OCI-M2 (cell line): ENCODE results near the gene NDFIP1.
"Not testable (repeated sequence)": the region's sequence is repeated elsewhere in the genome, so short reads cannot be mapped to it uniquely, and the experiment has no call there.

Experiments
- DNase-seq: peaks from one replicate; lab custom pipeline; 2025; ENCODE audit not compliant: unreplicated experiment; lab: John Stamatoyannopoulos, UW

Gene NDFIP1, protein sequence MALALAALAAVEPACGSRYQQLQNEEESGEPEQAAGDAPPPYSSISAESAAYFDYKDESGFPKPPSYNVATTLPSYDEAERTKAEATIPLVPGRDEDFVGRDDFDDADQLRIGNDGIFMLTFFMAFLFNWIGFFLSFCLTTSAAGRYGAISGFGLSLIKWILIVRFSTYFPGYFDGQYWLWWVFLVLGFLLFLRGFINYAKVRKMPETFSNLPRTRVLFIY

DNA sequence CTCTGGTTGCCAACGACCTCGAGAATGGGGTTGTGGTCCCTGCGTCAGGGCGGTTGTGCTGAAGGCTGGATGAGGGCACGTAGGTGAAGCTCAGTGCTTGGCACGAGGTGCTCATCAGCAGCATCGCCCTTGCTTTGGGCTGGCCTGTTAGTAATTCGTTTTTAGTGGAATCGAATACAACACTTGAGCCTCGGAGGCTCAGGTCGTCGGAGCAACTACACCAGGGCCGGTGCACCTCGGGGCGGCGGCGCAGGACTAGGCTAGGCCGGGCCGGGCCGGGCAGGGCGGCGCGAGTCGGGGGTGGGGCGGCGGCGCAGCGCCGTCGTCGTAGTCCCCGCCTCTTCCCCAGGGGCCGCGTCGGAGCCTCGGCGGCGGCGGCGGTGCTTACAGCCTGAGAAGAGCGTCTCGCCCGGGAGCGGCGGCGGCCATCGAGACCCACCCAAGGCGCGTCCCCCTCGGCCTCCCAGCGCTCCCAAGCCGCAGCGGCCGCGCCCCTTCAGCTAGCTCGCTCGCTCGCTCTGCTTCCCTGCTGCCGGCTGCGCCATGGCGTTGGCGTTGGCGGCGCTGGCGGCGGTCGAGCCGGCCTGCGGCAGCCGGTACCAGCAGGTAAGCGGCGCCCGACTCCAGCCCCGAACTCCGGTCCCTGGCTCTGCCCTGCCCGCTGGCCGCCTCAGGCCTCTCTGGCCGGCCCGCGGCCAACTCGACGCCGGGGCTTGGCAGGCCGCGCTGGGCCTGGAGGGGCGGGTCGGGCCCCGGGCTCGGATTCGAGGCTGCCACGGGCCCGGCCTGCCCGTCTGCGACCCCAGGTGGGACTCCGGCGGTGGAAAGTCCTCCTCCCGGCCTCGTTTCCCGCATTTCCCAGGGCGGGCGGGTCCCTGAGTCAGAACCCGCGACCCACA is at the start of gene NDFIP1:
TSS of gene NDFIP1 (plus strand) at position 348 of the 899 bp plus-strand sequence. CDS start at position 544, 196 bp downstream.
- no peak for DNase-seq

DNA sequence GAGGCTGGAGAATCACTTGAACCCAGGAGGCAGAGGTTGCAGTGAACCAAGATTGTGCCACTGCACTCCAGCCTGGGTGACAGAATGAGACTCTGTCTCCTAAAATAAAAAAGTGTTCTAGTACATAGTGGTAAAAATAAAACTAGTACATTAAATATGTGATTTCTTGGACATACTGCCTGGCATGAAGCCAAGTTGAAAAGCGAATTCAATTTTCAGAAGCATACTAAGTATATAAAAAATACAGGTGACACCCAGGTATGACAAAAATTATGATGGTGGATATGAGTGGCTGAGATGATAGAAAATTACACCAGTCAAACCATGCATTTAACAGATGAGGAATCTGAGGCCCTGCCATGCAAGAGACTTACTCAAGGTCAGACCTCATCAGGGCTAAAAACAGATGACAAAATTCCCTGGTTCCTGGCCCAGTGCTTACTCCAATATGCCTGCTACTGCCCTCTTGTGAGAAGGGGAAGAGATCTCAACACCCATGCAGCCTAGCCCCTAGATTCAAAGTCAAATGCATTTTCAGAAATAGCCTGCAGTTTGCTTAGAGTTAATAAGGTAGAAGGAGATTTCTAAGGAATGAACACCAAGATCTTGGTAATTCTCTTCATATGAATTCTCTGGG is 49.2 kb upstream of the NDFIP1 start:
- DNase-seq, result no peak

DNA sequence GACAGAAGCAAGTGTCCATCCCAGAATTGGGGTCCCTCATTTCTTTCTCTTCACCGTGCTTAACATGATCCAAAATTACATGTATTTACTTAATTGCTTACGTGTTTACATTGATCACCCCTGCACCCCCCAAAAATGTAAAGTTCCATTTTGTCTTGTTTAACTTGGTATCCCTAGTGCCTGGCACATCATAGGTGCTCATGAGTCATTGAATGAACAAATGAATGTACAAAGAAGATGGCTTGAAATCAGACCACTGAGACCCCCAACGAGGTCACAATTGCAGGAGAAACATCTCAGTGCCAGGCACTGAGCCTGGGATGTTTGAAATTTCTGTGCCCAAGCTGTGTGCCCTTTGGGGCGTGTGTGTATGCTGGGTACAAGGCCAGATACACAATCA is 45.2 kb upstream of the NDFIP1 start:
- no peak for DNase-seq

- no peak for DNase-seq
Measured at GRCh38 chr5:142063878-142064331, 44.7 kb upstream of the NDFIP1 start.

GRCh38 chr5:142065273-142065672 is 43.3 kb upstream of the NDFIP1 start:
- DNase-seq, result no peak

- no peak for DNase-seq
Measured at GRCh38 chr5:142069606-142070399, 38.8 kb upstream of the NDFIP1 start.

GRCh38 chr5:142070734-142071133 is 37.8 kb upstream of the NDFIP1 start:
- DNase-seq, result no peak

DNA sequence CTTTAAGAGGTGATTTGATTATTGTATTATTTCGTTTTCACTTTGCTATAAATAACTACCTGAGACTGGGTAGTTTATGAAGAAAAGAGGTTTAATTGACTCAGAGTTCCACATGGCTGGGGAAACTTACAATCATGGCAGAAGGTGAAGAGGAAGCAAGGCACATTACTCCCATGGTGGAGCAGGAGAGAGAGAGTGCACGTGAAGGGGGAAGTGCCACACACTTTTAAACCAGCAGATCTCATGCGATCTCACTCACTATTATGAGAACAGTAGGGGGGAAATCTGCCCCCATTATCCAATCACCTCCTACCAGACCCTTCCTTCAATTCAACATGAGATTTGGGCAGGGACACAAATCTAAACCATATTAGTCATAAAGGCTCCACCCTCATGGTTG is 36.1 kb upstream of the NDFIP1 start:
- no peak for DNase-seq

- DNase-seq, result no peak
Measured at GRCh38 chr5:142073362-142073988, 35.1 kb upstream of the NDFIP1 start.

- DNase-seq, result no peak
Measured at GRCh38 chr5:142074006-142074405, 34.6 kb upstream of the NDFIP1 start.

DNA sequence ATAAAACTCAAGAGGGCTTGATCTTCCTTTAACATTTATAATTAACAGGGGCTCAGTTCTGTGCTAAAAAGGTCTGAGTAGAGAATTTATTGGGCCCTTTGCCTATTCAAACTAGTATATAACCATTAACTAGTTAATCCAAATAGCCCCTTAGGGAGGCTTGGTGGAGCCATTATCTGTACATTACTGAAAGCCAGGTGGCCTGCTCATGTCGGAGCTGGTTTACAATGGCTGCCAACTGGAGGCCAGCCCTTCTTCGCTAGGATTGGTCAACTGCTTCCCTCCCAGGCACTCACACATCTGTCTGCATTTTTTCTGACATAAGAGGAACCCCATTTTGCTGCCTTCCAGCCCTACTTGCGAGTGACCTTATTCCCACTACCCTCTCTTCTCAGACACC is 30.4 kb upstream of the NDFIP1 start:
- no peak for DNase-seq

GRCh38 chr5:142078706-142079105 is 29.9 kb upstream of the NDFIP1 start:
- DNase-seq, result no peak

DNA sequence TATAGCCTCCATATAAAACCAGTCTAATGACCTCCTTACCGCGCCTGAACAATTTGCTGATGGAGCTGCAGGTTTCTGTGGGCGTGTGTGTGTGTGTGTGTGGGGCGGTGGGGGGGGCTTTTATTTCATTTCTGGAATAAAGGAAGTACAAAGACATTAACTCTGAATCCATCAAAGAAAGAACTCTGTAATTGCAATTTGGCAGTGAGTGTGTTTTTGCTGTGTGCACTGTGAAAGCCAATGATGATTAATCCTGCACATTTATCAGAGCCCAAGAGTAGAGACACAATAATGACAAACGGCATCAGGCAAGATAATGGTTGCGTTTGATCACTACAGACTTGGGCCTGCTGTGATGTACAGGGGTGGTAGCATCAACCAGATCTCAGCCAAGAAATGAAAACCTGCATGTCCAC is 29.3 kb upstream of the NDFIP1 start:
- no peak for DNase-seq

DNA sequence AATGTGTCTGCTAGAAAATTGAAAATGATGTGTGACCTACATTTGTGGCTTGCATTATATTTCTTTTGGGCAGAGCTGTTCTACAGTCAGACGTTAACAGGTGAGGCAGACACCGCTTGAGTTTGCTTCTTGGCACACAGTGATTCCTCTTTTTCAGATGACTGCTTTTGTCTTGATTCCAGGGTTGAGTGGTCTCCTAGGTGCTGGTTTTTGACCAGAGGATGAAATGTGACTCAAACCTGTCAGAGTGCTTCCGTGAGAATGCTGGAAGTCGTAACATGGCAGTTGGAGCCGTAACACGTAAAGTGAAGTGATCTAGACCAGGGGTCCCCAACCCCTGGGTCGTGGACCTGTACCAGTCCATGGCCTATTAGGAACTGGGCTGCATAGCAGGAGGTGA is 28.3 kb upstream of the NDFIP1 start:
- DNase-seq, result no peak

- no peak for DNase-seq
Measured at GRCh38 chr5:142082182-142082781, 26.3 kb upstream of the NDFIP1 start.

DNA sequence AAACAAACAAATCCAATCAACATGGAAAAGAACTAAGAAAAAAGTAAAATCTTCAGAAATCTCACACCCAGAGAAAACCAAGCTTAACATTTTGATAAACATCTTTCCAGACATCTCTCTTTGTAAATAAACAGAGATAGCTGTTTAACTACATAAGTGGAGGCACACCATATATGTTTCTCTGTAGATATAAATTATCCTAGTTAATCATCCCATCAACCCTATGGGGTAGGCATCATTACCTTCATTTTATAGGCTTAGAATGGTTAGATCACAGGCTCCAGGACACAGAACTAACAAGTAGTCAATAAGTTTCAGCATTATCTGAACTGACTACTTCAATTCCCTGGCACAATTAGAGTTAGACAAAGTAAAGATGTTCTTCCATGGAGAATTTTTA is 22.4 kb upstream of the NDFIP1 start:
- no peak for DNase-seq

GRCh38 chr5:142086679-142087078 is 21.9 kb upstream of the NDFIP1 start:
- DNase-seq, result no peak

DNA sequence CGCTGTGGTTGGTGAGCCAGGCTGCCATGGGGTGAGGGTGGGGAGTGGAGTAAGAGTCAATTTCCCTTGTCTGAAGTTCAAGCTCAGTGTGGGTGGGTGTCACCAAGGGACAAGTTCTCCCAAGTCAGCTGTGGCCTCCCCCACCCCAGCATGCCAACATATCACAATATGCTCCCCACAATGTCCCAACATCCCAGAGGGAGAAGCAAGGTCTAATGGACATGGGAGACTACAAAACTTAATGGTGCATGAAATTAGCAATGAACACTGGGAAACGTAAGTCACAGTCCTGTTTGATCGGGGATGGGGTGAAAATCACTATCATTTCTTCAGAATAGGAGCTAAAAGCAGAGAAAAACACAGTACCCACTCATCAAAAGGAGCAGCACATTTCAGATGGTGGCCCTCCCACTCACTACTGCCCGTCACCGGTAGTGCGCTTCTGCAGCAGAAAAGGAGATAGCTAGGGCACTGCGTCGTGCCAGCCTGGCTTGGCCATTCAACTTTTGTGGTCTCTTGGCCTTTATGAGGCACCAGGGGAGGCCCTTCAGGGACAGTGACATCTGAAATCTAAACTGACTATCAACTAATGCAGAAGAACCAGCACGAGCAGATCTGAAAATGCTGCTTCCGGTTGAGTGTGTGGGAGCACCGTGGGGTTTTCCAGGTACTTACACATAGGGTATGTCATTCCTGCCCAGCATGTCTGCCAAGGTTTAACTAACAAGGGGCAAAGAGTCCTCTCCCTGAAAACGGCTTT is 20.5 kb upstream of the NDFIP1 start:
- DNase-seq, result no peak

GRCh38 chr5:142088855-142089479 is 19.6 kb upstream of the NDFIP1 start:
- not testable (repeated sequence) for DNase-seq
